Ascending aorta (tissue), 2 donors: ENCODE data around the gene SRRM1. TPM values are rescaled to one million over a fixed set of nuclear protein-coding genes. Genes with fewer than 3 reads are reported as not detected.

Source experiments
- DNase-seq, 2 donors: peaks; one replicate each; pipeline ENCODE4 v3.0.0-alpha.2; 2019; ENCODE audit warnings: low spot score in 2 of 2
- H3K27ac ChIP-seq, 2 donors: fragments of 200-600 bp; sonication (generic); one replicate each; pipeline ENCODE4 v1.5.1; 2016 to 2017; ENCODE audit warnings: mild to moderate bottlenecking in 1 of 2
- H3K27me3 ChIP-seq: fragments of 200-600 bp; sonication (generic); one replicate; pipeline ENCODE4 v1.5.1; 2017
- H3K36me3 ChIP-seq, 2 donors: fragments of 200-600 bp; sonication (generic); one replicate each; pipeline ENCODE4 v1.5.1; 2016
- H3K4me1 ChIP-seq, 2 donors: fragments of 200-600 bp; sonication (generic); one replicate each; pipeline ENCODE4 v1.5.1; 2016 to 2017; ENCODE audit warnings: mild to moderate bottlenecking in 1 of 2
- H3K4me3 ChIP-seq, 2 donors: fragments of 200-600 bp; sonication (generic); one replicate each; pipeline ENCODE4 v1.5.1; 2016 to 2017; ENCODE audit warnings: mild to moderate bottlenecking in 1 of 2
- H3K9me3 ChIP-seq, 2 donors: fragments of 200-600 bp; sonication (generic); one replicate each; pipeline ENCODE4 v1.5.1; 2016
- intact Hi-C: fragments of 100-400 bp; cut with DNase I; formaldehyde crosslinking; loops from one replicate; pipeline ENCODE4 v1.15.1; 2023
- total RNA-seq: library from RNA; depleted of rRNA; stranded (reverse); fragments of >200 nt; gene quantifications from one replicate; pipeline ENCODE4 v1.1.0, GENCODE V29; 2016
- TF ChIP-seq, protein P1 (sequence below), 3 experiments: fragments of 200-600 bp in 2 of 3; fragments of 450-650 bp in 1 of 3; sonication (generic) in 2 of 3; IDR thresholded peaks; one replicate each; pipeline ENCODE4 v1.5.1; 2016 to 2019; ENCODE audit warnings: antibody characterized with exemption in 3 of 3, mild to moderate bottlenecking in 1 of 3, moderate library complexity in 1 of 3

The SRRM1 gene
- total RNA-seq, 1 donor from 2014 or later = 90.5 TPM

GRCh38 chr1:24713736-24714135, 70.6 kb downstream of the SRRM1 start:
- Histone ChIP-seq H3K4me1 (peaks cover 6 to 9% of the 10 kb centered on the region in 2 donors), H3K4me3 (no peak overlapping the region), H3K9me3 (no peaks in the 10 kb centered on the region), H3K27me3 (no peaks in the 10 kb centered on the region), H3K27ac (peak overlapping the region in 1 of 2 donors; percentile 18), H3K36me3 (no peaks in the 10 kb centered on the region)
- intact Hi-C loops = no loop called here
- TF ChIP-seq, protein P1, sequence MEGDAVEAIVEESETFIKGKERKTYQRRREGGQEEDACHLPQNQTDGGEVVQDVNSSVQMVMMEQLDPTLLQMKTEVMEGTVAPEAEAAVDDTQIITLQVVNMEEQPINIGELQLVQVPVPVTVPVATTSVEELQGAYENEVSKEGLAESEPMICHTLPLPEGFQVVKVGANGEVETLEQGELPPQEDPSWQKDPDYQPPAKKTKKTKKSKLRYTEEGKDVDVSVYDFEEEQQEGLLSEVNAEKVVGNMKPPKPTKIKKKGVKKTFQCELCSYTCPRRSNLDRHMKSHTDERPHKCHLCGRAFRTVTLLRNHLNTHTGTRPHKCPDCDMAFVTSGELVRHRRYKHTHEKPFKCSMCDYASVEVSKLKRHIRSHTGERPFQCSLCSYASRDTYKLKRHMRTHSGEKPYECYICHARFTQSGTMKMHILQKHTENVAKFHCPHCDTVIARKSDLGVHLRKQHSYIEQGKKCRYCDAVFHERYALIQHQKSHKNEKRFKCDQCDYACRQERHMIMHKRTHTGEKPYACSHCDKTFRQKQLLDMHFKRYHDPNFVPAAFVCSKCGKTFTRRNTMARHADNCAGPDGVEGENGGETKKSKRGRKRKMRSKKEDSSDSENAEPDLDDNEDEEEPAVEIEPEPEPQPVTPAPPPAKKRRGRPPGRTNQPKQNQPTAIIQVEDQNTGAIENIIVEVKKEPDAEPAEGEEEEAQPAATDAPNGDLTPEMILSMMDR (IDR thresholded peaks at IDR 0.05) = no peak
- DNase-seq = no peak

DNA sequence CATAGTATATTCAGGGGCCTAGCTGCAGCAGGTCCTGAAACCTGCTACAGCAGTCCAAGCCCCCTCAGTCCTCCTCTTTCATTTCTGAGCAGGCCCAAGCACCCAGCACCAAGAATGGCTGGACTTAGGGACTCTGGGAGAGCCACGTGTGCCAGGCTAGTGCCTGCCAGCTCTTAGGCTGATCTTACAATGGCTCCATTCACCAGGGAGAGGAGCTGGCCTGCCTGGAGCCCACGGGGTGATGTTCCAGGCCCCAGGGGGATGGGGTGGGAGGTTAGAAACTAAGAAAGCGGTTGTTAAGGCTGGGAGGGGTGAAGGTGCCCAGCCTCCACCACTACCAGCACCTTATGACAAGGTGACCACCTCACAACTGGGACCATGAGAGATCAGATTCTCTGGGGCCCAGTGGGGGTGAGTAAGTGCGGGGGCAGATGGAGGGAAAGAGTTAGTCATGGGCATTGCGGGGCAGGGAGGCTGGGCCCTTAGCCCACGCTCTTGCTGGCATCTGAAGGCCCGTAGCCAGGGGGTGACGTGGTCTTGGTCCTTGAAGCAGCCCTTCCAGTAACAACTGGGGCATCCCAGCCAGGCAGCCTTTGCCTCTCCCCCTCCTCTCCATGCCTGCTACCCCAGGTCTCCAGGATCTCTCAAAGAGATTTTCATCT, 71.9 kb downstream of the SRRM1 start:
- peaks cover 11 to 15% of the 10 kb centered on the region in 2 donors for H3K4me1 ChIP-seq
- TF ChIP-seq, protein P1 (IDR thresholded peaks at IDR 0.05) = no peak
- no peaks in the 10 kb centered on the region for H3K9me3 ChIP-seq
- H3K36me3 ChIP-seq = no peaks in the 10 kb centered on the region
- intact Hi-C loops = no loop called here
- no peak overlapping the region for H3K4me3 ChIP-seq
- DNase-seq = peak; percentile 23 to 86
- H3K27ac ChIP-seq = peak overlapping the region; percentile 54 to 76
- H3K27me3 ChIP-seq = no peaks in the 10 kb centered on the region

- Histone ChIP-seq H3K36me3 (no peaks in the 10 kb centered on the region), H3K27ac (peak overlapping the region; percentile 54 to 76), H3K4me1 (peaks cover 15 to 18% of the 10 kb centered on the region in 2 donors), H3K4me3 (no peak overlapping the region), H3K27me3 (no peaks in the 10 kb centered on the region), H3K9me3 (no peaks in the 10 kb centered on the region)
- intact Hi-C loops = no loop called here
- TF ChIP-seq, protein P1 (IDR thresholded peaks at IDR 0.05) = no peak
- DNase-seq = no peak
These were observed 72.6 kb downstream of the SRRM1 start for GRCh38 chr1:24715658-24716057.

DNA sequence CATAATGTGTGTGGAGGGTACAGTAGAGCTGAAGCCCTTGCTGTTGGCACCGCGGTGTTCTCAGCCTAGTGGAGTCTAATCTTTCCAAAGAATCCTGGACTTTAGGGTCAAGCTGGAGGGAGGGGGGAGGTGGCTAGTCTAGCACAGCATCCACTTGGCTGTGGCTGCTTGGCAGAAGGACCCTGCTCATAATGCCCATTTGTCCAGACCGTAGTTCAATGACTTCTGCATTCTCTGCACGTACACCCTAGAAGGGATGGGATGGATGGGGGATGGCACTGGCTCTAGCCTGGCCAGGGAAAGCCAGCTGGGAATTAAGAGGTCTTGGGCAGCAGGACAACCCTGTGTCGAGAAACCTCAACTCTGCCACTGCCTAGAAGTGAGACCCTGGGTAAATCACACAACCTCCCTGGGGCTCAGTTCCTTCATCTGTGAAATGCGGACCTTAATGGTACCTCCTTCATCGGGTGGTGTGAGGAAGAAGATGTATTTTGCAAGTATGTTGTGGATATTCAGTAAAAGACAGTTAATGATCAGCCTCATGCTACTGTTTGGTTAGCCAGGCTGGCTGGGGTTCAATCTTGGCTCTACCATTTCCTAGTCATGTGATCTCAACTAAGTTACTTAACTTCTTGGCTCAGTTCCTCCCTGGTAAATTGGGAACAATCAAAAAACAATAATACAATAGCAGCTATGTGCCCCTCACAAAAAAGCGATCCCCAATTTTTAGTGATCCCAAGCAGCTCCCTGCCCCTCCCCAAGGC, 75.0 kb downstream of the SRRM1 start:
- no peak for DNase-seq
- Histone ChIP-seq H3K27me3 (no peaks in the 10 kb centered on the region), H3K4me3 (no peak overlapping the region), H3K36me3 (no peaks in the 10 kb centered on the region), H3K9me3 (no peaks in the 10 kb centered on the region), H3K27ac (peak overlapping the region in 1 of 2 donors; percentile 87), H3K4me1 (peaks cover 15 to 20% of the 10 kb centered on the region in 2 donors)
- TF ChIP-seq, protein P1 (IDR thresholded peaks at IDR 0.05) = no peak
- intact Hi-C loops = no loop called here

DNA sequence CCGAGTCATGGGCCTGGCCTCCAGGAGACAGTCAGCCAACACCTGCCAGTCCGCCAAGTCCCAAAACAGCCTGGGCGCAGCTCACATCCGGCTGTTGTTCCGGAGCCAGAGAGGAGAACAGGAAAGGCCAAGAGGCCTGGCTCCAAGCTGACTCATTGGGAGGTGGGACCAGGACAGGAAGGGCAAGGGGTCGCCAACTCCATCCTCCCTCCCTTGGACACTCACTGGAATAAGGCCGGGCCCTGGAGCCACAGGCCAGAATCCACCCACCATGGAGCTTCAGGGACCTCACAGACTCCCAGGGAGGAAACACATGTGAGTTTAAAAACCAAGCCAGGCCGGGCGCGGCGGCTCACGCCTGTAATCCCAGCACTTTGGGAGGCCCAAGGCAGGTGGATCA, 77.0 kb downstream of the SRRM1 start:
- H3K4me1 ChIP-seq = peaks cover 10 to 22% of the 10 kb centered on the region in 2 donors
- intact Hi-C loops = loop anchor here (1.0 kb wide), 1 partner anchor 25 kb away; the partner anchor contains the start of gene CLIC4
- no peaks in the 10 kb centered on the region for H3K9me3 ChIP-seq
- TF ChIP-seq, protein P1 (IDR thresholded peaks at IDR 0.05) = no peak
- no peak overlapping the region for H3K4me3 ChIP-seq
- no peaks in the 10 kb centered on the region for H3K27me3 ChIP-seq
- peak overlapping the region; percentile 76 to 87 for H3K27ac ChIP-seq
- peak; percentile 87 to 93 for DNase-seq
- H3K36me3 ChIP-seq = no peaks in the 10 kb centered on the region
